ENCODE measurements around the gene SYNDIG1. TPM values are rescaled to one million over a fixed set of nuclear protein-coding genes. Genes with fewer than 3 reads are reported as not detected.

Gene SYNDIG1
- total RNA-seq, 1 experiment from 2014 or later: 17.9 TPM

DNA sequence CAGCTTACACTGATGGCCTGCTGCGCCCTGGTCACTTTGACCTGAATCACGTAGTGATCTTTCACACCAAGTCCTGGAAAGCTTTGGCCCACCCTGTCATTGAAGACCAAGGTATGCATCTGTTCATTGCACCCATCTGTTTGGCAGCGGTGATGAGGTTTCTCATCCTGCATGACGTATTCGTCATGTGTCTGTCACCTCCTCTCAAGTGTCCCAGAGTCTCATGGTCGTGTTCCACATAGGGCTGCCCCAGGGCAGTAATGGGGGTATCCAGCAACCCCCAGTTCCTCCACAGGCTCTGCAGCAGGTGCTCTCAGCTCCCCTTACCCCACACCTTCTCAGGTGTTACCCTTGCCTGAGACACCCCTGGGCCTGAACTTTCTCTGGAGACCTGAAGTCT, 104.1 kb downstream of the SYNDIG1 start:
- CTCF ChIA-PET: no interaction called here
- DNase-seq (ENCODE audit: low spot score): no peak

DNA sequence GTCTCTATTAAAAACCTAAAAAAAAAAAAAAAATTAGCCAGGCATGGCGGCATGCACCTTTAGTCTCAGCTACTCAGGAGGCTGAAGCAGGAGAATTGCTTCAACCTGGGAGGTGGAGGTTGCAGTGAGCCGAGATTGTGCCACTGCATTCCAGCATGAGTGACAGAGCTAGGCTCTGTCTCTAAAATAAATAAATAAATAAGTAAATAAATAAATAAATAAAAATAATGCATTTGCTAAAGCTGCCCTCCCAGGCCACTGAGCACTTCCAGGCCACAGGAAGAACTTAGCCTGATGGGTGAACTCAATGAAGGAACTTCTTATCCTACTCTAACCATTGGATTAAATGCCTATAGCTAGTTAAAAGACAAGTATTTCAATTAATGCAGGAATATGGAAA, 104.9 kb downstream of the SYNDIG1 start:
- H3K27ac ChIP-seq (ENCODE audit: low read depth, low read length, poor library complexity, severe bottlenecking): no peak overlapping the region
- no peaks in the 10 kb centered on the region for H3K27me3 ChIP-seq (replicated peaks; ENCODE audit: insufficient read depth, low read depth, low read length, poor library complexity)
- no TSS peak for BruUV-seq (replicated peaks)
- ChIA-PET POLR2A (ENCODE audit: low non-redundant PET) (no interaction called here), CTCF (no interaction called here)
- TF ChIP-seq, protein P1, sequence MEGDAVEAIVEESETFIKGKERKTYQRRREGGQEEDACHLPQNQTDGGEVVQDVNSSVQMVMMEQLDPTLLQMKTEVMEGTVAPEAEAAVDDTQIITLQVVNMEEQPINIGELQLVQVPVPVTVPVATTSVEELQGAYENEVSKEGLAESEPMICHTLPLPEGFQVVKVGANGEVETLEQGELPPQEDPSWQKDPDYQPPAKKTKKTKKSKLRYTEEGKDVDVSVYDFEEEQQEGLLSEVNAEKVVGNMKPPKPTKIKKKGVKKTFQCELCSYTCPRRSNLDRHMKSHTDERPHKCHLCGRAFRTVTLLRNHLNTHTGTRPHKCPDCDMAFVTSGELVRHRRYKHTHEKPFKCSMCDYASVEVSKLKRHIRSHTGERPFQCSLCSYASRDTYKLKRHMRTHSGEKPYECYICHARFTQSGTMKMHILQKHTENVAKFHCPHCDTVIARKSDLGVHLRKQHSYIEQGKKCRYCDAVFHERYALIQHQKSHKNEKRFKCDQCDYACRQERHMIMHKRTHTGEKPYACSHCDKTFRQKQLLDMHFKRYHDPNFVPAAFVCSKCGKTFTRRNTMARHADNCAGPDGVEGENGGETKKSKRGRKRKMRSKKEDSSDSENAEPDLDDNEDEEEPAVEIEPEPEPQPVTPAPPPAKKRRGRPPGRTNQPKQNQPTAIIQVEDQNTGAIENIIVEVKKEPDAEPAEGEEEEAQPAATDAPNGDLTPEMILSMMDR (conservative IDR thresholded peaks at IDR 0.05; ENCODE audit: low read depth, low read length): no peak
- no peak for TF ChIP-seq EZH2 (IDR thresholded peaks at IDR 0.05; ENCODE audit: borderline replicate concordance, low read depth, low read length, poor library complexity, severe bottlenecking)
- no peak overlapping the region for H3K4me3 ChIP-seq (ENCODE audit: low read depth, low read length, poor library complexity, severe bottlenecking)
- intact Hi-C loops (cut with micrococcal nuclease; ENCODE audit: unreplicated experiment): no loop called here
- H3K4me1 ChIP-seq (ENCODE audit: insufficient read depth, low read length, poor library complexity, severe bottlenecking): no peaks in the 10 kb centered on the region
- H3K9me3 ChIP-seq (ENCODE audit: low read depth, low read length, poor library complexity, severe bottlenecking): no peaks in the 10 kb centered on the region
- no peaks in the 10 kb centered on the region for H3K36me3 ChIP-seq (ENCODE audit: insufficient read depth, low read length, poor library complexity, severe bottlenecking)
- DNase-seq (ENCODE audit: low spot score): no peak

More for the DNA sequence above, 104.1 kb downstream of the SYNDIG1 start:
- intact Hi-C loops (cut with micrococcal nuclease; ENCODE audit: unreplicated experiment): no loop called here
- H3K4me3 ChIP-seq (ENCODE audit: low read depth, low read length, poor library complexity, severe bottlenecking): no peak overlapping the region
- H3K9me3 ChIP-seq (ENCODE audit: low read depth, low read length, poor library complexity, severe bottlenecking): no peaks in the 10 kb centered on the region
- H3K27me3 ChIP-seq (replicated peaks; ENCODE audit: insufficient read depth, low read depth, low read length, poor library complexity): no peaks in the 10 kb centered on the region
- TF ChIP-seq, protein P1 (conservative IDR thresholded peaks at IDR 0.05; ENCODE audit: low read depth, low read length): no peak
- no peak for TF ChIP-seq EZH2 (IDR thresholded peaks at IDR 0.05; ENCODE audit: borderline replicate concordance, low read depth, low read length, poor library complexity, severe bottlenecking)
- no peaks in the 10 kb centered on the region for H3K4me1 ChIP-seq (ENCODE audit: insufficient read depth, low read length, poor library complexity, severe bottlenecking)
- H3K27ac ChIP-seq (ENCODE audit: low read depth, low read length, poor library complexity, severe bottlenecking): no peak overlapping the region
- POLR2A ChIA-PET (ENCODE audit: low non-redundant PET): no interaction called here
- no TSS peak for BruUV-seq (replicated peaks)
- H3K36me3 ChIP-seq (ENCODE audit: insufficient read depth, low read length, poor library complexity, severe bottlenecking): no peaks in the 10 kb centered on the region

DNA sequence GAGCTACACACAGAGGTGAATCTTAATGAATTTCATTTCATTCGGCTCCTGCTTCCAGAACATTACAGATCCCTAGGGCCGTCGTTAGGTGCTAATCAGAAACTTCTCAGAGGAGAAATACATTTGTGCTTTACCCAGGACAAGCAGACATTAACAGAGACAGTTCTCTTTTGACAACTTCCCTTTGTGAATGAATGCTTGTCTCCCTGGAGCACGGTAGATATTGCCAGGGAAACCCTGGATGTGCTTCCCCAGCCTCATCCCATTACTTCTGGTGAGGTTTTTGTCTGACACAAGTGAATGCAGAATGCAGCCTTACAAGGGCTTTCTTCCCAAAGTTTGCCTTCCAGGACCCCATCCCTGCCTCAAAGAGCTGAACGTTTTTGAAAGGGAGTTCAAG, 105.4 kb downstream of the SYNDIG1 start:
- Histone ChIP-seq H3K4me1 (ENCODE audit: insufficient read depth, low read length, poor library complexity, severe bottlenecking) (no peaks in the 10 kb centered on the region), H3K27me3 (replicated peaks; ENCODE audit: insufficient read depth, low read depth, low read length, poor library complexity) (no peaks in the 10 kb centered on the region), H3K27ac (ENCODE audit: low read depth, low read length, poor library complexity, severe bottlenecking) (no peak overlapping the region), H3K36me3 (ENCODE audit: insufficient read depth, low read length, poor library complexity, severe bottlenecking) (no peaks in the 10 kb centered on the region), H3K9me3 (ENCODE audit: low read depth, low read length, poor library complexity, severe bottlenecking) (no peaks in the 10 kb centered on the region), H3K4me3 (ENCODE audit: low read depth, low read length, poor library complexity, severe bottlenecking) (no peak overlapping the region)
- POLR2A ChIA-PET (ENCODE audit: low non-redundant PET): no interaction called here
- CTCF ChIA-PET: no interaction called here
- no TSS peak for BruUV-seq (replicated peaks)
- DNase-seq (ENCODE audit: low spot score): no peak
- intact Hi-C loops (cut with micrococcal nuclease; ENCODE audit: unreplicated experiment): no loop called here
- TF ChIP-seq, protein P1 (conservative IDR thresholded peaks at IDR 0.05; ENCODE audit: low read depth, low read length): no peak
- no peak for TF ChIP-seq EZH2 (IDR thresholded peaks at IDR 0.05; ENCODE audit: borderline replicate concordance, low read depth, low read length, poor library complexity, severe bottlenecking)

Data from A673 (cell line).